Large intestine (tissue), 3 donors: ENCODE results near the gene CMIP. TPM values are rescaled to one million over a fixed set of nuclear protein-coding genes. Genes with fewer than 3 reads are reported as not detected.
A peak's percentile ranks its signal among the peaks of the same experiment; 100 is the strongest.

Source experiments
- DNase-seq, 2 donors: peaks; one replicate each; pipeline versions ENCODE4 v3.0.0 to v3.0.0-alpha.2; 2013
- H3K27ac ChIP-seq: one replicate; pipeline ENCODE4 v1.5.1; 2013; ENCODE audit warnings: low read length
- H3K27me3 ChIP-seq: 2 replicates; pipeline ENCODE4 v1.6.1; 2013; ENCODE audit warnings: low read length; ENCODE audit not compliant: control insufficient read depth, insufficient read depth
- H3K36me3 ChIP-seq: 2 replicates; pipeline ENCODE4 v1.6.1; 2013; ENCODE audit warnings: low read length; ENCODE audit not compliant: control insufficient read depth, insufficient read depth
- H3K4me1 ChIP-seq: one replicate; pipeline ENCODE4 v1.6.1; 2013; ENCODE audit warnings: low read length; ENCODE audit not compliant: control insufficient read depth, insufficient read depth
- H3K4me3 ChIP-seq: one replicate; pipeline ENCODE4 v1.5.1; 2013; ENCODE audit warnings: low read length
- H3K9me3 ChIP-seq: one replicate; pipeline ENCODE4 v1.6.1; 2013; ENCODE audit warnings: mild to moderate bottlenecking, low read depth, low read length, moderate library complexity; ENCODE audit not compliant: control insufficient read depth
- WGBS: methylation state at CpG from one replicate; pipeline ENCODE4 v1.1.5; 2013; ENCODE audit warnings: low lambda C conversion rate; ENCODE audit not compliant: insufficient coverage; 5-methylcytosine and 5-hydroxymethylcytosine counted together
- polyA plus RNA-seq: library from polyadenylated mRNA; unstranded; fragments of 120-200 nt; gene quantifications from one replicate; pipeline ENCODE4 v1.2.1, GENCODE V29; 2013

CMIP gene
- polyA plus RNA-seq, 1 donor, result 64.5 TPM

GRCh38 chr16:81553080-81553813 is 108.6 kb downstream of the CMIP start:
- no peak overlapping the region for H3K27ac ChIP-seq
- H3K4me1 ChIP-seq, result peaks cover 62% of the 10 kb centered on the region
- DNase-seq, result no peak

GRCh38 chr16:81553814-81554675 is 109.4 kb downstream of the CMIP start:
- Histone ChIP-seq H3K4me1 (peaks cover 61% of the 10 kb centered on the region), H3K27ac (peak overlapping the region; percentile 15), H3K27me3 (no peaks in the 10 kb centered on the region), H3K9me3 (peaks cover 5% of the 10 kb centered on the region), H3K4me3 (no peak overlapping the region), H3K36me3 (no peaks in the 10 kb centered on the region)
- DNase-seq, result peak in 1 of 2 donors; percentile 47
- WGBS, result 72% methylated on average over 3 of the region's 10 CpGs

More at GRCh38 chr16:81553080-81553813, 108.6 kb downstream of the CMIP start:
- no CpG with 5 or more reads among the region's 22 CpGs for WGBS
- peaks cover 5% of the 10 kb centered on the region for H3K9me3 ChIP-seq
- no peaks in the 10 kb centered on the region for H3K27me3 ChIP-seq
- H3K4me3 ChIP-seq, result no peak overlapping the region
- H3K36me3 ChIP-seq, result no peaks in the 10 kb centered on the region

GRCh38 chr16:81554979-81555378 is 110.4 kb downstream of the CMIP start:
- WGBS, result no CpG with 5 or more reads among the region's 5 CpGs
- no peaks in the 10 kb centered on the region for H3K27me3 ChIP-seq
- H3K36me3 ChIP-seq, result no peaks in the 10 kb centered on the region
- H3K4me1 ChIP-seq, result peaks cover 64% of the 10 kb centered on the region
- H3K27ac ChIP-seq, result peak overlapping the region; percentile 15
- no peak overlapping the region for H3K4me3 ChIP-seq
- H3K9me3 ChIP-seq, result peaks cover 2% of the 10 kb centered on the region
- DNase-seq, result no peak

- Histone ChIP-seq H3K27ac (no peak overlapping the region), H3K4me3 (no peak overlapping the region), H3K4me1 (peaks cover 63% of the 10 kb centered on the region), H3K36me3 (no peaks in the 10 kb centered on the region), H3K27me3 (no peaks in the 10 kb centered on the region), H3K9me3 (peaks cover 2% of the 10 kb centered on the region)
- DNase-seq, result no peak
- WGBS, result no CpG with 5 or more reads among the region's 3 CpGs
Measured at GRCh38 chr16:81555660-81556059, 111.1 kb downstream of the CMIP start.

- Histone ChIP-seq H3K27me3 (no peaks in the 10 kb centered on the region), H3K36me3 (no peaks in the 10 kb centered on the region), H3K27ac (no peak overlapping the region), H3K9me3 (peaks cover 1% of the 10 kb centered on the region), H3K4me1 (peaks cover 68% of the 10 kb centered on the region), H3K4me3 (no peak overlapping the region)
- no peak for DNase-seq
- WGBS, result 100% methylated on average over 1 of the region's 13 CpGs
Measured at GRCh38 chr16:81556715-81557284, 112.2 kb downstream of the CMIP start.

- 50% methylated on average over 1 of the region's 15 CpGs for WGBS
- no peaks in the 10 kb centered on the region for H3K9me3 ChIP-seq
- no peaks in the 10 kb centered on the region for H3K27me3 ChIP-seq
- H3K4me1 ChIP-seq, result peaks cover 62% of the 10 kb centered on the region
- H3K4me3 ChIP-seq, result no peak overlapping the region
- peak in 1 of 2 donors; percentile 79 for DNase-seq
- peak overlapping the region; percentile 97 for H3K27ac ChIP-seq
- H3K36me3 ChIP-seq, result no peaks in the 10 kb centered on the region
Measured at GRCh38 chr16:81558077-81558443, 113.5 kb downstream of the CMIP start.

- peaks cover 56% of the 10 kb centered on the region for H3K4me1 ChIP-seq
- H3K27me3 ChIP-seq, result no peaks in the 10 kb centered on the region
- H3K9me3 ChIP-seq, result no peaks in the 10 kb centered on the region
- WGBS, result no CpG with 5 or more reads among the region's 16 CpGs
- peak; percentile 97 to 98 for DNase-seq
- no peak overlapping the region for H3K4me3 ChIP-seq
- no peaks in the 10 kb centered on the region for H3K36me3 ChIP-seq
- peak overlapping the region; percentile 97 for H3K27ac ChIP-seq
Measured at GRCh38 chr16:81558444-81559175, 114.0 kb downstream of the CMIP start.

GRCh38 chr16:81560979-81561657 is 116.5 kb downstream of the CMIP start:
- DNase-seq, result no peak
- H3K9me3 ChIP-seq, result no peaks in the 10 kb centered on the region
- H3K4me3 ChIP-seq, result no peak overlapping the region
- WGBS, result no CpG with 5 or more reads among the region's 8 CpGs
- H3K4me1 ChIP-seq, result peaks cover 48% of the 10 kb centered on the region
- H3K36me3 ChIP-seq, result no peaks in the 10 kb centered on the region
- H3K27ac ChIP-seq, result peak overlapping the region; percentile 22
- H3K27me3 ChIP-seq, result no peaks in the 10 kb centered on the region

- no peak for DNase-seq
- no CpG with 5 or more reads among the region's 8 CpGs for WGBS
- Histone ChIP-seq H3K27ac (no peak overlapping the region), H3K27me3 (no peaks in the 10 kb centered on the region), H3K36me3 (no peaks in the 10 kb centered on the region), H3K4me3 (no peak overlapping the region), H3K4me1 (peaks cover 54% of the 10 kb centered on the region), H3K9me3 (no peaks in the 10 kb centered on the region)
Measured at GRCh38 chr16:81562174-81562849, 117.7 kb downstream of the CMIP start.
